ENCODE data around the gene WDR18. TPM values are rescaled to one million over a fixed set of nuclear protein-coding genes. Genes with fewer than 3 reads are reported as not detected.

Gene WDR18
- total and polyA plus RNA-seq, 2 of the 4 experiments (the other 2 are of a cell fraction) = 37.1 to 56.9 TPM

DNA sequence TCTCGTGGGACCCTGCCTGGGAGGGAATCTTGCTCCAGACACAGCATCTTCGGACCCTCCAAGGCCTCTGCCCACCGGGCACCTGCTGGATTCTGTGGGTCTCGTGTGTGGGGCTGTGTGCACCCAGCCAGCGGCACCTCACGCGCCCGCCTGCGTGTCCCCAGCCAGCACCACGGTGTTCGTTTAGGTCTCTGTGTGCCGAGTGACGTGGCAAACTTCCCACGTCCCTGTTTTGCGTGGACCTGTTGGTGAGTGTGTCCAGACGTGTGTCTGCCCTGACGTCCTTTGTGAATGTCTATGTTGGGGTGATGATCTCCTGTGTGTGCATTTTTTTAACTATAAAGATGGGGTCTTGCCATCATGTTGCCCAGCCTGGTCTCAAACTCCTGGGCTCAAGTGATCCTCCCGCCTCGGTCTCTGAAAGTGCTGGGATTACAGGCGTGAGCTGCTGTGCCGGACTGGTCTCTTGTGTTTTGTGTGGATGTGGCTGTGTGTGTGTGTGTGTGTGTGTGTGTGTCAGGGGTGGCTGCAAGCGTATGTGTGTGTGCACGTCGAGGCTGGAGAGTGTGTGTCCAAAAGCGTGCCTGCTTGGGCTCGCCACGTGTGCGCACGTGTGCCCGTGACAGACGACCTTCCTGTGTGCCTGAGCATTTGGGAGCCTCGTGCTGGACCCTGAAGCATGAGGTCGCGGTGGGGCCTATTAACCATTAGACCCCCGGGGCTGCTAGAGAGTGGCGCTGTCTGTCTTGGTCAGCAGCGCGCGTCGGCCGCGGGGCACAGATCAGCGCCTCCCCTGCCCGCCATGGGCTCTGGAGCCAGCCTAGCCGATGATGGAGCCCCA, 42.6 kb upstream of the WDR18 start:
- Histone ChIP-seq H3K18ac (ENCODE audit: low read depth, low read length) (no peak overlapping the region), H4K91ac (ENCODE audit: insufficient read depth, low read depth, low read length) (peak overlapping the region; percentile 62), H3K27ac (ENCODE audit: insufficient read depth, low read length) (peak overlapping the region; percentile 23; the same call in 1 of the 2 replicates), H3K9ac (ENCODE audit: low read depth, low read length) (no peak overlapping the region; the same call in 1 of the 2 replicates), H3K56ac (ENCODE audit: extremely low read depth, insufficient read depth, low read length) (no peak overlapping the region), H4K8ac (ENCODE audit: low read depth in 2 of 2, low read length in 2 of 2) (peak overlapping the region; percentile 51 to 65; a peak in 2 of 4 replicates), H2BK15ac (ENCODE audit: low read depth, low read length) (0 out of 3 replicates have a peak overlapping the region, but pooled peaks have one; percentile 40), H2AK9ac (replicated peaks; ENCODE audit: low read depth, low read length, poor library complexity) (peak overlapping the region; percentile 82), H2BK120ac (ENCODE audit: low read depth, low read length) (0 out of 2 replicates have a peak overlapping the region, but pooled peaks have one; percentile 14), H3K9me3 (ENCODE audit: control insufficient read depth, insufficient read depth, low read length) (no peaks in the 10 kb centered on the region), H4K20me1 (ENCODE audit: insufficient read depth, low read length) (peaks cover 91% of the 10 kb centered on the region), H3K4me3 (ENCODE audit: insufficient read depth, low read depth, low read length) (no peak overlapping the region), H3K4me1 (ENCODE audit: control insufficient read depth, insufficient read depth, low read length) (peaks cover 9% of the 10 kb centered on the region; the same call in 1 of the 2 replicates), H3K23ac (ENCODE audit: low read depth, low read length) (no peak overlapping the region), H3K9me1 (ENCODE audit: insufficient read depth, low read length) (peaks cover 17% of the 10 kb centered on the region), H2AFZ (replicated peaks; ENCODE audit: low read length, poor library complexity) (no peak overlapping the region), H2BK20ac (ENCODE audit: low read depth, low read length) (no peak overlapping the region), H2BK5ac (ENCODE audit: low read depth, low read length, poor library complexity, severe bottlenecking) (peak overlapping the region; percentile 60), H3K4ac (ENCODE audit: low read depth, low read length) (peak overlapping the region; percentile 4), H3K14ac (replicated peaks; ENCODE audit: low read depth, low read length) (peak overlapping the region; percentile 1; the same call in 1 of the 2 replicates), H3K36me3 (ENCODE audit: control insufficient read depth, insufficient read depth, low read length) (peaks cover 48% of the 10 kb centered on the region), H4K5ac (ENCODE audit: low read depth, low read length) (no peak overlapping the region), H3K79me1 (ENCODE audit: low read depth in 1 of 2, low read length in 2 of 2) (peaks cover 17 to 78% of the 10 kb centered on the region in 2 experiments), H3K4me2 (ENCODE audit: low read depth, low read length) (no peak overlapping the region; the same call in 1 of the 2 replicates), H3K27me3 (ENCODE audit: control insufficient read depth, insufficient read depth, low read length) (no peaks in the 10 kb centered on the region), H2AK5ac (ENCODE audit: low read depth, low read length) (peak overlapping the region; percentile 96)
- no TSS peak for BruUV-seq (replicated peaks)
- dilution Hi-C loops (cut with HindIII; ENCODE audit: low sequenced_read_pairs, unreplicated experiment) = no loop called here
- ChIA-PET POLR2A (ENCODE audit: unreplicated experiment) (no interaction called here), CTCF (no interaction called here)
- WGBS, 2 experiments (ENCODE audit: extremely low coverage in 2 of 2, insufficient read length in 1 of 2) = 90% methylated on average over 34 of the region's 45 CpGs; no CpG with 5 or more reads in 1 of the 2 experiments
- intact Hi-C loops (cut with micrococcal nuclease) = no loop called here
- DNase-seq (no peak), ATAC-seq (ENCODE audit: low read depth) (no peak)
- in situ Hi-C loops (cut with MboI; ENCODE audit: low sequenced_read_pairs) = no loop called here
- TF ChIP-seq CEBPB (IDR thresholded peaks at IDR 0.05; ENCODE audit: low read depth, low read length) (no peak), POLR2A (IDR thresholded peaks at IDR 0.05; ENCODE audit: low read depth, low read length) (no peak), MAFK (IDR thresholded peaks at IDR 0.05; ENCODE audit: low read depth, low read length) (no peak), SMC3 (IDR thresholded peaks at IDR 0.05; ENCODE audit: low read depth, low read length) (no peak), FOS (IDR thresholded peaks at IDR 0.05; ENCODE audit: low read depth, low read length) (no peak), RFX5 (IDR thresholded peaks at IDR 0.05; ENCODE audit: low read depth, low read length) (no peak), NFE2L2 (IDR thresholded peaks at IDR 0.05; ENCODE audit: low read depth, low read length) (no peak), BHLHE40 (IDR thresholded peaks at IDR 0.05; ENCODE audit: low read depth, low read length) (no peak), RAD21 (IDR thresholded peaks at IDR 0.05; ENCODE audit: low read length) (no peak), RCOR1 (IDR thresholded peaks at IDR 0.05; ENCODE audit: insufficient replicate concordance, low read length) (no peak)
- TF ChIP-seq, protein P1, sequence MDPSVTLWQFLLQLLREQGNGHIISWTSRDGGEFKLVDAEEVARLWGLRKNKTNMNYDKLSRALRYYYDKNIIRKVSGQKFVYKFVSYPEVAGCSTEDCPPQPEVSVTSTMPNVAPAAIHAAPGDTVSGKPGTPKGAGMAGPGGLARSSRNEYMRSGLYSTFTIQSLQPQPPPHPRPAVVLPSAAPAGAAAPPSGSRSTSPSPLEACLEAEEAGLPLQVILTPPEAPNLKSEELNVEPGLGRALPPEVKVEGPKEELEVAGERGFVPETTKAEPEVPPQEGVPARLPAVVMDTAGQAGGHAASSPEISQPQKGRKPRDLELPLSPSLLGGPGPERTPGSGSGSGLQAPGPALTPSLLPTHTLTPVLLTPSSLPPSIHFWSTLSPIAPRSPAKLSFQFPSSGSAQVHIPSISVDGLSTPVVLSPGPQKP (IDR thresholded peaks at IDR 0.05; ENCODE audit: borderline replicate concordance, low read depth, low read length) = no peak
- TF ChIP-seq, protein P2, sequence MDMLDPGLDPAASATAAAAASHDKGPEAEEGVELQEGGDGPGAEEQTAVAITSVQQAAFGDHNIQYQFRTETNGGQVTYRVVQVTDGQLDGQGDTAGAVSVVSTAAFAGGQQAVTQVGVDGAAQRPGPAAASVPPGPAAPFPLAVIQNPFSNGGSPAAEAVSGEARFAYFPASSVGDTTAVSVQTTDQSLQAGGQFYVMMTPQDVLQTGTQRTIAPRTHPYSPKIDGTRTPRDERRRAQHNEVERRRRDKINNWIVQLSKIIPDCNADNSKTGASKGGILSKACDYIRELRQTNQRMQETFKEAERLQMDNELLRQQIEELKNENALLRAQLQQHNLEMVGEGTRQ (IDR thresholded peaks at IDR 0.05; ENCODE audit: low read depth, low read length) = no peak
- TF ChIP-seq, protein P3, sequence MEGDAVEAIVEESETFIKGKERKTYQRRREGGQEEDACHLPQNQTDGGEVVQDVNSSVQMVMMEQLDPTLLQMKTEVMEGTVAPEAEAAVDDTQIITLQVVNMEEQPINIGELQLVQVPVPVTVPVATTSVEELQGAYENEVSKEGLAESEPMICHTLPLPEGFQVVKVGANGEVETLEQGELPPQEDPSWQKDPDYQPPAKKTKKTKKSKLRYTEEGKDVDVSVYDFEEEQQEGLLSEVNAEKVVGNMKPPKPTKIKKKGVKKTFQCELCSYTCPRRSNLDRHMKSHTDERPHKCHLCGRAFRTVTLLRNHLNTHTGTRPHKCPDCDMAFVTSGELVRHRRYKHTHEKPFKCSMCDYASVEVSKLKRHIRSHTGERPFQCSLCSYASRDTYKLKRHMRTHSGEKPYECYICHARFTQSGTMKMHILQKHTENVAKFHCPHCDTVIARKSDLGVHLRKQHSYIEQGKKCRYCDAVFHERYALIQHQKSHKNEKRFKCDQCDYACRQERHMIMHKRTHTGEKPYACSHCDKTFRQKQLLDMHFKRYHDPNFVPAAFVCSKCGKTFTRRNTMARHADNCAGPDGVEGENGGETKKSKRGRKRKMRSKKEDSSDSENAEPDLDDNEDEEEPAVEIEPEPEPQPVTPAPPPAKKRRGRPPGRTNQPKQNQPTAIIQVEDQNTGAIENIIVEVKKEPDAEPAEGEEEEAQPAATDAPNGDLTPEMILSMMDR (conservative IDR thresholded peaks at IDR 0.05; ENCODE audit: low read depth, low read length) = no peak
